Panc1 (cell line): ENCODE measurements around the gene TAT. TPM values are rescaled to one million over a fixed set of nuclear protein-coding genes. Genes with fewer than 3 reads are reported as not detected.
"Not testable (repeated sequence)": the region's sequence is repeated elsewhere in the genome, so short reads cannot be mapped to it uniquely, and the experiment has no call there.

Experiments used
- ATAC-seq: fragments of 200-7000 bp; cut with Tn5 transposase; 2 replicates; pipeline ENCODE4 v1.9.1; 2020; ENCODE audit warnings: mild to moderate bottlenecking, moderate library complexity
- BruUV-seq: library from RNA; stranded (reverse); fragments of 400-500 nt; replicated peaks from 2 replicates; lab custom pipeline; 2021; lab: Mats Ljungman, UMichigan
- CTCF ChIA-PET: fragments of 300-600 bp; sonication (Branson Sonifier 250); formaldehyde crosslinking; loops from one replicate; lab custom pipeline; 2022; ENCODE audit warnings: antibody characterized with exemption; lab: Charles Lee
- POLR2A ChIA-PET: fragments of 300-600 bp; sonication (Branson Sonifier 250); formaldehyde crosslinking; loops from one replicate; lab custom pipeline; 2022; ENCODE audit warnings: antibody characterized with exemption; lab: Charles Lee
- DNase-seq: peaks from one replicate; pipeline ENCODE4 v3.0.0-alpha.2; 2010; ENCODE audit warnings: low read depth, low spot score
- H3K27ac ChIP-seq: 2 replicates; pipeline ENCODE4 v1.5.1; 2011; ENCODE audit warnings: mild to moderate bottlenecking, low read length, inconsistent platforms
- H3K27me3 ChIP-seq: fragments of 200-500 bp; sonication (Bioruptor generic); 2 replicates; pipeline ENCODE4 v1.6.0; 2014; ENCODE audit warnings: low read length, inconsistent platforms; ENCODE audit not compliant: control insufficient read depth, insufficient read depth
- H3K36me3 ChIP-seq: fragments of 200-500 bp; sonication (Bioruptor generic); 2 replicates; pipeline ENCODE4 v1.5.1; 2014; ENCODE audit warnings: inconsistent platforms, mild to moderate bottlenecking, low read length, moderate library complexity; ENCODE audit not compliant: control insufficient read depth, insufficient read depth
- H3K4me1 ChIP-seq: 2 replicates; pipeline ENCODE4 v1.5.1; 2011; ENCODE audit warnings: inconsistent platforms, mild to moderate bottlenecking, low read length, moderate library complexity; ENCODE audit not compliant: control insufficient read depth, insufficient read depth
- H3K4me3 ChIP-seq, 2 experiments: 2 replicates each; pipeline ENCODE4 v1.5.1; 2011 to 2012; ENCODE audit warnings: low read depth in 2 of 2, low read length in 2 of 2, mild to moderate bottlenecking in 2 of 2, inconsistent platforms in 1 of 2, moderate library complexity in 1 of 2
- H3K9me3 ChIP-seq: fragments of 200-500 bp; sonication (Bioruptor generic); 2 replicates; pipeline ENCODE4 v1.5.1; 2014; ENCODE audit warnings: low read depth, mild to moderate bottlenecking, inconsistent platforms, low read length, moderate library complexity; ENCODE audit not compliant: control insufficient read depth, insufficient read depth
- CTCF ChIP-seq: fragments of 450-650 bp; IDR thresholded peaks from 2 replicates; pipeline ENCODE4 v1.5.1; 2017; ENCODE audit warnings: mild to moderate bottlenecking
- POLR2AphosphoS5 ChIP-seq: IDR thresholded peaks from 2 replicates; pipeline ENCODE4 v1.6.1; 2012; ENCODE audit warnings: mild to moderate bottlenecking, low read depth, low read length, moderate library complexity
- REST ChIP-seq, 2 experiments: IDR thresholded peaks; 2 replicates each; pipeline ENCODE4 v1.6.1; 2011 to 2012; ENCODE audit warnings: low read depth in 2 of 2, control low read depth in 1 of 2, low read length in 1 of 2, mild to moderate bottlenecking in 1 of 2, moderate library complexity in 1 of 2; ENCODE audit not compliant: insufficient read depth in 1 of 2
- SIN3A ChIP-seq: IDR thresholded peaks from 2 replicates; pipeline ENCODE4 v1.6.1; 2012; ENCODE audit warnings: low read depth, mild to moderate bottlenecking, low read length, moderate library complexity, borderline replicate concordance; ENCODE audit not compliant: insufficient read depth
- TCF7L2 ChIP-seq: IDR thresholded peaks from 2 replicates; pipeline ENCODE4 v1.6.1; 2011; ENCODE audit warnings: mild to moderate bottlenecking, low read depth, low read length, inconsistent platforms
- in situ Hi-C: cut with HindIII; loops from 2 replicates; pipeline ENCODE4 v1.10.0; 2016; ENCODE audit warnings: low sequenced_read_pairs, low pct_unique_long_range_greater_than_20kb
- intact Hi-C: fragments of 100-400 bp; cut with micrococcal nuclease; formaldehyde crosslinking; loops from one replicate; pipeline ENCODE4 v1.10.0; 2022; ENCODE audit not compliant: unreplicated experiment
- total RNA-seq: library from RNA; stranded (reverse); gene quantifications from one replicate; pipeline ENCODE4 v1.2.1, GENCODE V29; 2021; ENCODE audit not compliant: unreplicated experiment

The TAT gene
- total RNA-seq, 1 experiment from 2014 or later: 0.49 TPM

GRCh38 chr16:71591917-71592316 lies 15.0 kb upstream of the TAT start:
- H3K4me3 ChIP-seq: no peak overlapping the region
- H3K4me1 ChIP-seq: no peaks in the 10 kb centered on the region
- no peak for TF ChIP-seq REST (IDR thresholded peaks at IDR 0.05; ENCODE audit: insufficient read depth in 1 of 2, low read depth in 2 of 2, low read length in 1 of 2)
- H3K36me3 ChIP-seq: no peaks in the 10 kb centered on the region
- no peaks in the 10 kb centered on the region; the same call in 1 of the 2 replicates for H3K27me3 ChIP-seq
- H3K9me3 ChIP-seq: no peaks in the 10 kb centered on the region
- no peak overlapping the region for H3K27ac ChIP-seq
- ATAC-seq (no peak), DNase-seq (no peak)
- BruUV-seq: no TSS peak
- intact Hi-C loops: no loop called here
- POLR2A ChIA-PET: no interaction called here
- CTCF ChIA-PET: no interaction called here
- in situ Hi-C loops: no loop called here

- intact Hi-C loops (no loop called here), in situ Hi-C loops (no loop called here)
- Histone ChIP-seq H3K9me3 (no peaks in the 10 kb centered on the region), H3K27ac (no peak overlapping the region), H3K4me1 (no peaks in the 10 kb centered on the region), H3K4me3 (no peak overlapping the region), H3K27me3 (no peaks in the 10 kb centered on the region; the same call in 1 of the 2 replicates), H3K36me3 (no peaks in the 10 kb centered on the region)
- TF ChIP-seq POLR2AphosphoS5 (no peak), REST (IDR thresholded peaks at IDR 0.05; ENCODE audit: insufficient read depth in 1 of 2, low read depth in 2 of 2, low read length in 1 of 2) (no peak), SIN3A (no peak), TCF7L2 (no peak), CTCF (no peak)
- CTCF ChIA-PET: no interaction called here
- POLR2A ChIA-PET: no interaction called here
- DNase-seq: no peak
- no peak for ATAC-seq
- BruUV-seq: no TSS peak
These were observed 13.7 kb upstream of the TAT start for GRCh38 chr16:71590584-71590983.

- DNase-seq, H3K27ac ChIP-seq, intact Hi-C loops, H3K27me3 ChIP-seq, H3K36me3 ChIP-seq, H3K9me3 ChIP-seq, POLR2A ChIA-PET, ATAC-seq, H3K4me1 ChIP-seq, in situ Hi-C loops, H3K4me3 ChIP-seq, CTCF ChIA-PET, BruUV-seq: not testable (repeated sequence)
These were observed 13.2 kb upstream of the TAT start for GRCh38 chr16:71590071-71590470.

GRCh38 chr16:71589334-71589733 lies 12.4 kb upstream of the TAT start:
- in situ Hi-C loops, CTCF ChIA-PET, DNase-seq, POLR2A ChIA-PET, H3K36me3 ChIP-seq, H3K27ac ChIP-seq, intact Hi-C loops, BruUV-seq, H3K4me1 ChIP-seq, H3K4me3 ChIP-seq, H3K27me3 ChIP-seq, ATAC-seq, H3K9me3 ChIP-seq: not testable (repeated sequence)
